Posterior cingulate gyrus (tissue), 11 donors: ENCODE measurements around the gene C16orf90.
"Not testable (repeated sequence)": the region's sequence is repeated elsewhere in the genome, so short reads cannot be mapped to it uniquely, and the experiment has no call there.

Source experiments
- DNase-seq, 10 donors: peaks; one replicate each; pipeline versions ENCODE4 v3.0.0 to v3.0.0-alpha.2; 2020 to 2021; ENCODE audit warnings: mixed read lengths in 3 of 10
- intact Hi-C: fragments of 100-400 bp; cut with DNase I; formaldehyde crosslinking; loops from one replicate; pipeline ENCODE4 v1.15.1; 2023

The C16orf90 gene, protein sequence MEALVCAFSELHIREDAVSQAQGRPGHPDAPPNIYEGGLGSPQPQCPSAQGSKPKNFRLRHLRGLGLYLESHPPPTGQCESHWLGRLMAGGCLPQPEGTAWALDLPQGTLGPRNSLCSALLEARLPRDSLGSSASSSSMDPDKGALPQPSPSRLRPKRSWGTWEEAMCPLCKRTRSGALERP

GRCh38 chr16:3495176-3495575 is at the start of gene C16orf90:
Gene C16orf90 (minus strand): TSS chr16:3495489. CDS start chr16:3495421, 68 bp downstream.
- peak in 2 of 10 donors; percentile 40 to 48 for DNase-seq
- intact Hi-C loops: no loop called here

- no peak for DNase-seq
- intact Hi-C loops: no loop called here
Measured at GRCh38 chr16:3542601-3543373, 47.5 kb upstream of the C16orf90 start.

GRCh38 chr16:3541527-3542155 is 46.4 kb upstream of the C16orf90 start:
- DNase-seq: no peak
- intact Hi-C loops: no loop called here

DNA sequence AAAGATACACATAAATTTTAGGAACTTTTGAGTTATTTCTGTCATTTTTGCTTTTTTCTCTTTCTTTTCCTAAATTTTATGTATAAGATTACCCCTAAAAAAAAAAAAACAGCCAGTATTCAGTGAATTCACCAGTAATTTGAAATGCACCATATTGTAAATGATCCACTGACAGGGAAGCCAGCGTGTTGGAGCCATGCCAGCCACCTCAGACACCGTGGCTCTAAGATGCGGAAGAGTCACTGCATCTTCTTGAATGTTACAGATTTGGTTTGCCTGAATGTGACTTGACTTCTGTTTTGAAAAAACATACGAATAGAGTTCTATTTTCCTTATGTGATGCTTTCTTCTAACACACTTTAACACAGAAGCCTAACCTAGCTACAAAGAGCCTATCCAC is 42.9 kb upstream of the C16orf90 start:
- intact Hi-C loops: no loop called here
- no peak for DNase-seq

DNA sequence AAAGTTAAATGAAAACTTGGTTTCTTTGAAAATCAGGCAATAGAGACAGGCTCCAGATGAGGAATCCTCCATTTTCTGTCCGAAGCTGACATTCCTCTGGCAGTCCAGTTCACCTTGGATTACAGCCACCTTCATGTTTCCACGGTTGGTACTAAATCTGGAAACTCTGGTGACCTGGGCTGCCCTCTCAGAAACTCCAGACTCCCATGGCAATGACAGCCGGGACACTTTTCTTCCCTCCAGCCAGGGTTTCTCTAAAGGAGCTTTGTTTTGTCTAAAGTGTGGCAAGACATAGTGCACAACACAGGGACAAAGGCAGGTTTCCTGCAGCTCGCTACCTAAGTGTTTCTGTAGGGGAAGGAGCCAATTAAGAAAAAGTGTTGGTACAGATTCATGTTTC is 41.6 kb upstream of the C16orf90 start:
- intact Hi-C loops: no loop called here
- no peak for DNase-seq

- intact Hi-C loops: no loop called here
- DNase-seq: no peak
Measured at GRCh38 chr16:3536271-3536731, 41.0 kb upstream of the C16orf90 start.

GRCh38 chr16:3534126-3534525 is 38.8 kb upstream of the C16orf90 start:
- intact Hi-C loops: no loop called here

GRCh38 chr16:3532741-3533140 is 37.5 kb upstream of the C16orf90 start:
- intact Hi-C loops: no loop called here
- no peak for DNase-seq

More at GRCh38 chr16:3534126-3534525, 38.8 kb upstream of the C16orf90 start:
- DNase-seq: no peak

- no peak for DNase-seq
- intact Hi-C loops: no loop called here
Measured at GRCh38 chr16:3530371-3530914, 35.2 kb upstream of the C16orf90 start.

GRCh38 chr16:3529175-3529574 is 33.9 kb upstream of the C16orf90 start:
- intact Hi-C loops: no loop called here
- no peak for DNase-seq

DNA sequence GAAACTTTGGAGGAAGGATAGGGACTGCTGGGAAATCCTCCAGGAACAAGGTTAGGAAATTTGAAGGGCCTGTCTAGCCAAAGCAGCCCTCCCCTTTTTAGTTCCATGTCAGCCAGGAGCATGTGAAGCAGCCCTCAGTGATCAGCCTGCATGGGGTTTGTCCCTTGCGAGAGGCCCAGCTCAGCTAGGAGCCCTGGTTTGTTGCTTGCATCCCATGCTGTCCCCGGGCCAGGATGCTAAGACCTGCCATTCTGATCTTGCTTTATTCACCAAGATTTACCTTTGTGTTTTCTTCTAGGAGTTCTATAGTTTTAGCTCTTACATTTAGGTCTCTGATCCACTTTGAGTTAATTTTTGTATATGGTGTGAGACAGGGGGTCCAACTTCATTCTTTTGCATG is 33.1 kb upstream of the C16orf90 start:
- no peak for DNase-seq
- intact Hi-C loops: no loop called here

DNA sequence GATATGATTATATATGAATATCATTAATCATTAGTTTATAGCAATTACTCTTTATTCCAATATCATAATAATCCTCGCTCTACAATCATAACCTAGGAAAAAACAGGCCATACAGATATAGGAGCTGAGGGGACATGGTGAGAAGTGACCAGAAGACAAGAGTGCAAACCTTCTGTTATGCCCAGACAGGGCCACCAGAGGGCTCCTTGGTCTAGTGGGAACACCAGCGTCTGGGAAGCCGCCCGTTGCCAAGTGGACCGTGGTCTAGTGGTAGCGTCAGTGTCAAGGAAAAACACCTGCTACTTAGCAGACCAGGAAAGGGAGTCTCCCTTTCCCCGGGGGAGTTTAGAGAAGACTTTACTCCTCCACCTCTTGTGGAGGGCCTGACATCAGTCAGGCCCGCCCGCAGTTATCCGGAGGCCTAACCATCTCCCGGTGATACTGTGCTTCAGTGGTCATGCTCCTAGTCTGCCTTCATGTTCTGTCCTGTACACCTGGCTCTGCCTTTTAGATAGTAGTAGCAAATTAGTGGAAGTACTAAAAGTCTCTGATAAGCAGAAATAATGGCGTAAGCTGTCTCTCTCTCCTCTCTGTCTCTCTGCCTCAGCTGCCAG is 32.0 kb upstream of the C16orf90 start:
- peak; percentile 57 to 96 (median 83) for DNase-seq
- intact Hi-C loops: not testable (repeated sequence)

GRCh38 chr16:3525951-3526350 is 30.7 kb upstream of the C16orf90 start:
- DNase-seq: no peak
- intact Hi-C loops: no loop called here

DNA sequence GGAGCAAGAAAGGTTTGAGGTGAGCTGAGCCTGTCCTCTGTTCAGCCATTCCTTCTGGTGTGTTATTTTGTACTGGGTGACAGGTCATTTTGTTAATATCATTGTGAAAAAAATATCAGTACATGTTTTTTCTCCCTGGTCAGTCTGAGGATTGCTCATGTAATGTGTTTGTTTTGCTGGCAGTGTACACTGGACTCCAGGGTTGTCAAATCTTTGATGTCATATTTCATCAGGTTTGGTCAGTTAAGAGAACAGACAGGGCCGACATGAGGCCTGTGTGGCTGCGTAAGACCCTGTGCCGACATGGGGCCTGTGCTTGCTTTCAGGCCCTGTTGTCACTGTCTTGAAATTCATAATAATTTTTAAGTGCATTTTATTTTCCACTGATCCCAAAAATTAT is 28.0 kb upstream of the C16orf90 start:
- DNase-seq: no peak
- intact Hi-C loops: no loop called here

DNA sequence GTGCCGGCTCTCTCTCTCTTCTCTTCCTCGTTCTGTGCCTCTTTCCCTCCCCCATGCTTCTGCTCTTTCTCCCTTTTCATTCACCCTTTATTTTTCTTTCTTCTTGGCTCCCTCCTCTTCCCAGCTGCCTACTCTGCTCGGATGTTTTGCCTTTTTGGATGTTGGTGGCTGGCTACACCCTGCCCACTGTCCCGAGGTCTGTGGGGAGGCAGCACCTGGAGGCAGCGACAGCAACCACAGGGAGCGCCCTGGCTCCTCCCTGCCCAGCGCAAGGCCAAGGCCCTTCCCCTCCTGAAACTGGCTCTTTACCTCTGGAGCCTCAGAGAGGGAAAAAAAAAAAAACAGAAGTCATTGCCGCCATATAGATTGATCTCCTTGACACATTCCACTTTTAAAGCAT is 25.6 kb upstream of the C16orf90 start:
- intact Hi-C loops: no loop called here
- DNase-seq: no peak

GRCh38 chr16:3520413-3520812 is 25.1 kb upstream of the C16orf90 start:
- intact Hi-C loops: no loop called here
- DNase-seq: no peak

- DNase-seq: no peak
- intact Hi-C loops: no loop called here
Measured at GRCh38 chr16:3519581-3519980, 24.3 kb upstream of the C16orf90 start.

GRCh38 chr16:3518986-3519348 is 23.7 kb upstream of the C16orf90 start:
- intact Hi-C loops: no loop called here

GRCh38 chr16:3518292-3518985 is 23.1 kb upstream of the C16orf90 start:
- no peak for DNase-seq

More at GRCh38 chr16:3518986-3519348, 23.7 kb upstream of the C16orf90 start:
- DNase-seq: no peak

GRCh38 chr16:3515897-3516296 is 20.6 kb upstream of the C16orf90 start:
- DNase-seq: no peak
- intact Hi-C loops: no loop called here

More at GRCh38 chr16:3518292-3518985, 23.1 kb upstream of the C16orf90 start:
- intact Hi-C loops: no loop called here
